HEK293 (cell line): ENCODE data around the gene MACIR.

Experiments used
- BCL11A ChIP-seq: fragments of 450-650 bp; formaldehyde crosslinking; IDR thresholded peaks from 2 replicates; pipeline ENCODE4 v1.5.1; 2016; ENCODE audit warnings: low read depth, missing biosample characterization, missing genetic modification characterization
- CTCF ChIP-seq: fragments of 450-650 bp; formaldehyde crosslinking; IDR thresholded peaks from 2 replicates; pipeline ENCODE4 v1.5.1; 2016; ENCODE audit warnings: missing biosample characterization, missing genetic modification characterization
- GLI4 ChIP-seq: fragments of 450-650 bp; formaldehyde crosslinking; IDR thresholded peaks from 2 replicates; pipeline ENCODE4 v1.5.1; 2016; ENCODE audit warnings: missing biosample characterization, missing genetic modification characterization
- GLIS1 ChIP-seq: fragments of 450-650 bp; formaldehyde crosslinking; IDR thresholded peaks from 2 replicates; pipeline ENCODE4 v1.5.1; 2016; ENCODE audit warnings: missing biosample characterization, missing genetic modification characterization
- SALL2 ChIP-seq: fragments of 450-650 bp; formaldehyde crosslinking; IDR thresholded peaks from 2 replicates; pipeline ENCODE4 v1.5.0; 2017; ENCODE audit warnings: missing biosample characterization, mild to moderate bottlenecking, missing genetic modification characterization, borderline replicate concordance
- TCF7L2 ChIP-seq: IDR thresholded peaks from 2 replicates; pipeline ENCODE4 v1.6.1; 2011; ENCODE audit warnings: low read depth, mild to moderate bottlenecking, inconsistent platforms, low read length, moderate library complexity, borderline replicate concordance
- TRIM28 ChIP-seq: IDR thresholded peaks from 2 replicates; pipeline ENCODE4 v1.6.1; 2011; ENCODE audit warnings: low read length, control low read depth, borderline replicate concordance
- ZBTB44 ChIP-seq: fragments of 450-650 bp; IDR thresholded peaks from 2 replicates; pipeline ENCODE4 v1.5.1; 2018; ENCODE audit warnings: missing biosample characterization, mild to moderate bottlenecking, missing genetic modification characterization
- ZBTB48 ChIP-seq: fragments of 450-650 bp; formaldehyde crosslinking; IDR thresholded peaks from 2 replicates; pipeline ENCODE4 v1.5.1; 2016; ENCODE audit warnings: missing biosample characterization, missing genetic modification characterization
- ZFP37 ChIP-seq: fragments of 450-650 bp; formaldehyde crosslinking; IDR thresholded peaks from 2 replicates; pipeline ENCODE4 v1.5.1; 2016; ENCODE audit warnings: missing biosample characterization, missing genetic modification characterization
- ZNF449 ChIP-seq: fragments of 450-650 bp; formaldehyde crosslinking; IDR thresholded peaks from 2 replicates; pipeline ENCODE4 v1.5.1; 2017; ENCODE audit warnings: missing biosample characterization, mild to moderate bottlenecking, missing genetic modification characterization, moderate library complexity

GRCh38 chr5:103327451-103327850 is 68.9 kb downstream of the MACIR start:
- TF ChIP-seq ZNF449 (tag by site-specific recombination) (no peak), CTCF (tag by site-specific recombination) (no peak), BCL11A (tag by site-specific recombination) (no peak), TCF7L2 (no peak), GLIS1 (tag by site-specific recombination) (no peak), ZBTB44 (no peak), ZBTB48 (tag by site-specific recombination) (no peak), GLI4 (tag by site-specific recombination) (no peak), TRIM28 (no peak), SALL2 (tag by site-specific recombination) (no peak), ZFP37 (tag by site-specific recombination) (no peak)
